Activated CD8-positive, alpha-beta T cell treated with anti-CD3 and anti-CD28 coated beads for 36 hours (primary cell): ENCODE results near the gene CDH6. TPM values are rescaled to one million over a fixed set of nuclear protein-coding genes. Genes with fewer than 3 reads are reported as not detected.

ENCODE experiments used
- ATAC-seq: fragments of 200-7000 bp; cut with Tn5 transposase; one replicate; pipeline ENCODE4 v1.10.0; 2021; ENCODE audit warnings: mild to moderate bottlenecking, moderate library complexity
- CTCF ChIA-PET: fragments of 350-600 bp; sonication (Branson Sonifier 250); formaldehyde crosslinking; loops from one replicate; lab custom pipeline; 2021; ENCODE audit warnings: antibody characterized with exemption; lab: Charles Lee
- POLR2A ChIA-PET: fragments of 350-600 bp; sonication (Branson Sonifier 250); formaldehyde crosslinking; loops from one replicate; lab custom pipeline; 2021; ENCODE audit warnings: antibody characterized with exemption; lab: Charles Lee
- DNase-seq: peaks from one replicate; pipeline ENCODE4 v3.0.0-alpha.2; 2020
- H3K27ac Mint-ChIP-seq: one replicate; pipeline ENCODE4 v1.8.0; 2021; ENCODE audit warnings: mild to moderate bottlenecking, mixed read lengths
- H3K27me3 Mint-ChIP-seq: one replicate; pipeline ENCODE4 v1.8.0; 2021; ENCODE audit warnings: mixed read lengths
- H3K36me3 Mint-ChIP-seq: one replicate; pipeline ENCODE4 v1.8.0; 2021; ENCODE audit warnings: low read depth, mixed read lengths
- H3K4me1 Mint-ChIP-seq: one replicate; pipeline ENCODE4 v1.8.0; 2021; ENCODE audit warnings: low read depth, mixed read lengths
- H3K4me3 Mint-ChIP-seq: one replicate; pipeline ENCODE4 v1.8.0; 2021; ENCODE audit warnings: mild to moderate bottlenecking, moderate library complexity, mixed read lengths
- H3K9me3 Mint-ChIP-seq: one replicate; pipeline ENCODE4 v1.8.0; 2021; ENCODE audit warnings: mixed read lengths
- intact Hi-C: fragments of 100-400 bp; cut with micrococcal nuclease; formaldehyde crosslinking; loops from one replicate; pipeline ENCODE4 v1.10.0; 2022
- total RNA-seq, 2 experiments: library from RNA; stranded (reverse); gene quantifications; one replicate each; pipeline ENCODE4 v1.2.3, GENCODE V29; 2021
- TF ChIP-seq, protein P1 (sequence below): fragments of 200-600 bp; IDR thresholded peaks from one replicate; pipeline ENCODE4 v1.8.0; 2022; ENCODE audit warnings: antibody characterized with exemption, mild to moderate bottlenecking

Gene CDH6
- total RNA-seq, 2 experiments from 2014 or later: not detected

DNA sequence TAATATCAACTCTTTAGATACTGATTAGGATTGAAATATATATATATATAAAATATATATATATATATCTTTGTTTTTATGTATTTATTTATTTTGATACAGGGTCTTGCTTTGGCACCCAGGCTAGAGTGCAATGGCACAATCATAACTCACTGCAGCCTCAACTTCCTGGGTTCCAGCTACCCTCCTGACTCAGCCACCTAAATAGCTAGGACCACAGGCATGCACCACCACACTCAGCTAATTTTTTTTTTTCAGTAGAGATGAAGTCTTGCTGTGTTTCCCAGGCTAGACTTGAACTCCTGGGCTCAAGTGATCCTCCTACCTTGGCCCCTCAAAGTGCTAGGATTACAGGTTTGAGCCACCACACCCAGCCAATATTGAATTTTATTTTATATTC is 20.6 kb upstream of the CDH6 start:
- H3K4me3 Mint-ChIP-seq: no peak overlapping the region
- no peaks in the 10 kb centered on the region for H3K4me1 Mint-ChIP-seq
- H3K27ac Mint-ChIP-seq: no peak overlapping the region
- H3K36me3 Mint-ChIP-seq: no peaks in the 10 kb centered on the region
- intact Hi-C loops: no loop called here
- no peaks in the 10 kb centered on the region for H3K27me3 Mint-ChIP-seq
- ATAC-seq (no peak), DNase-seq (no peak)
- CTCF ChIA-PET: interaction anchor here (1.5 to 2.8 kb wide), 2 partner anchors 13 to 29 kb away, joined by 3 to 11 read pairs; no protein-coding TSS in a partner anchor
- H3K9me3 Mint-ChIP-seq: peaks cover 1% of the 10 kb centered on the region
- POLR2A ChIA-PET: no interaction called here
- TF ChIP-seq, protein P1, sequence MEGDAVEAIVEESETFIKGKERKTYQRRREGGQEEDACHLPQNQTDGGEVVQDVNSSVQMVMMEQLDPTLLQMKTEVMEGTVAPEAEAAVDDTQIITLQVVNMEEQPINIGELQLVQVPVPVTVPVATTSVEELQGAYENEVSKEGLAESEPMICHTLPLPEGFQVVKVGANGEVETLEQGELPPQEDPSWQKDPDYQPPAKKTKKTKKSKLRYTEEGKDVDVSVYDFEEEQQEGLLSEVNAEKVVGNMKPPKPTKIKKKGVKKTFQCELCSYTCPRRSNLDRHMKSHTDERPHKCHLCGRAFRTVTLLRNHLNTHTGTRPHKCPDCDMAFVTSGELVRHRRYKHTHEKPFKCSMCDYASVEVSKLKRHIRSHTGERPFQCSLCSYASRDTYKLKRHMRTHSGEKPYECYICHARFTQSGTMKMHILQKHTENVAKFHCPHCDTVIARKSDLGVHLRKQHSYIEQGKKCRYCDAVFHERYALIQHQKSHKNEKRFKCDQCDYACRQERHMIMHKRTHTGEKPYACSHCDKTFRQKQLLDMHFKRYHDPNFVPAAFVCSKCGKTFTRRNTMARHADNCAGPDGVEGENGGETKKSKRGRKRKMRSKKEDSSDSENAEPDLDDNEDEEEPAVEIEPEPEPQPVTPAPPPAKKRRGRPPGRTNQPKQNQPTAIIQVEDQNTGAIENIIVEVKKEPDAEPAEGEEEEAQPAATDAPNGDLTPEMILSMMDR: no peak

DNA sequence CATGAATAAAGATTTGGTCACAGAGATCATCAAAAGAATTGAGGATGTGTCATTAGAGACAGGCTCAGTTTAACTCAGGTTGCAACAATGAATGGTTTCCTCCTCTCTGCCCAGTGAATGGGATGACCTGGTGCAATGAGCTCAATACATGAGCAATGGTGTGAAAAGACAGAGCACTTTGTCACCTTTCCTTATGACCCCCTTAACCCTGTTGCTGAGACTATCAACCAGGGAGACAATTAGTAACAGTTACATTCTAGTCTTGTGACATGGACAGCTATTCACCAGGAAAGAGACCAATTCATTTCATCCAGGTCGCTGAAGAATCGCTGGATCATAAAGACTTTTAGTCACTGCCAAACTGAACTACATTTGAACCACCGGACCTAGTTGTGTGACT is 19.9 kb upstream of the CDH6 start:
- Mint-ChIP-seq H3K27me3 (no peaks in the 10 kb centered on the region), H3K4me1 (no peaks in the 10 kb centered on the region), H3K36me3 (no peaks in the 10 kb centered on the region), H3K4me3 (no peak overlapping the region), H3K9me3 (no peaks in the 10 kb centered on the region), H3K27ac (no peak overlapping the region)
- DNase-seq (no peak), ATAC-seq (no peak)
- POLR2A ChIA-PET: no interaction called here
- TF ChIP-seq, protein P1: no peak
- intact Hi-C loops: no loop called here
- CTCF ChIA-PET: interaction anchor here (2.8 kb wide), 1 partner anchor 12 kb away, joined by 11 read pairs; no protein-coding TSS in a partner anchor

DNA sequence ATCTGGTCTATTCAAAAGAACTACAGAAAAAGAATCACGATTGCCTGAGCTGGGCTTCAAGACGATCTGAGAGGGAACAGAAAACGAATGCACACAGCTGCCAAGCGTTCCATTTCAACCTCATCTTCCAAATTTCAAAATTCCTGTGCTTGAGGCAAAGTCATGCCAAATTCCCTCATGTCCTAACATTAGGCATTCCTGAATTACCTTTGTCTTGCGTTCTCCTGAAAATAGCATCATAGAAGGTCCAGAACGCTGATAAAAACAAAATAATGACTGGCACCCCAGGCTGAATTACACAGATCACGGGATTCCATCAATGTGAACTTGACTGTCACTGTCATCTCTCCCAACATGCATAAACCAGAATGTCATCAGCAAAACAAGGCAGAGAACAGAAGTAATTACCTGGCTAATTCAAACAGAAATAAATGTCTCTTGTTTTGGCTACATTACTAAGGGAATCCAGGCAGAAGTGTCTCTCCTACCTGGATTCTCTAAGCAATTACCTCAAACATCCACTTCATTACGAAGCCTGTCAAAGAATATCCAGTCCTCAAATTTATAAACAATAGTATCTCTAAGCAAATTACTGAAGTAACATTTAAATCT is 12.0 kb upstream of the CDH6 start:
- Mint-ChIP-seq H3K4me1 (no peaks in the 10 kb centered on the region), H3K36me3 (no peaks in the 10 kb centered on the region), H3K27me3 (no peaks in the 10 kb centered on the region), H3K4me3 (no peak overlapping the region), H3K9me3 (no peaks in the 10 kb centered on the region), H3K27ac (no peak overlapping the region)
- intact Hi-C loops: no loop called here
- TF ChIP-seq, protein P1: no peak
- no peak for DNase-seq
- ChIA-PET CTCF (no interaction called here), POLR2A (no interaction called here)
- no peak for ATAC-seq

DNA sequence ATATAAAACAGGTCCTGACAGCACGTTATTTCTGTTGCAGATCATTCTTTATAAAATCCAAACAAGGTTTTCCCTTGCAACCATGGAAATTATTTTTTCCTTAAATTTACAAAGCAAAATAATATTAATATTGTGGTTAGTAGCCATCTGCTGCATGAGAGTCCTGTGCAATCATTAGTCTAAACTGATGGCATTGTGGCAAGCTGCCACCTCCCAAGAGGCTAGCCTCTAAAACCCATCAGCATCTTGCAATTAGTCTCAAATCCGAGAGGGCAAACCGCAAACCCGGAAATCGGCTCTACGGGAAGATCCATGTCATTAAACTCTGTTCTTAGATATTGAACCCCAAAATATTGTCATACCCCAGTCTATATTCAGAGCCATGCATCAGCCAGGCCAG is 11.3 kb upstream of the CDH6 start:
- Mint-ChIP-seq H3K36me3 (no peaks in the 10 kb centered on the region), H3K4me3 (no peak overlapping the region), H3K27me3 (no peaks in the 10 kb centered on the region), H3K9me3 (no peaks in the 10 kb centered on the region), H3K4me1 (no peaks in the 10 kb centered on the region), H3K27ac (no peak overlapping the region)
- ATAC-seq (no peak), DNase-seq (no peak)
- intact Hi-C loops: no loop called here
- ChIA-PET POLR2A (no interaction called here), CTCF (no interaction called here)
- TF ChIP-seq, protein P1: no peak

DNA sequence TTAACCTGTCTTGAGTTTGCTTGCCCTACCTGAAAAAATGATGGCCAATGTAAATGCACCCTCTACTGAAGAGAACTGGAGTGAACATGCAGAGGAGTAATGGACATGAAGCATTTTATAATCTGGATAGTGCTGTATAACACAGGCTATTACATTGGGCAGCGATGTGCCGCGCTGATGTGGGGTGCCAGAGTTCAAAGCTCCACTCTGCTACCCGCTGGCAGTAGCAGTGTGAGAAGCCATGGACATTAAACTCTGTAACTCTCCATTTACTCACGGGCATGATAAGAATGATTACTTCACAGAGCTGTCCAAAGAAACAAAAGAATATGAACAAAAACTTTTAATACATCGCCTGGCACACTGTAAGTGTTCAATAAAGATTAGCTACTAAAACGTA is 7.5 kb upstream of the CDH6 start:
- Mint-ChIP-seq H3K4me3 (no peak overlapping the region), H3K4me1 (no peaks in the 10 kb centered on the region), H3K27me3 (peaks cover under 1% of the 10 kb centered on the region), H3K27ac (no peak overlapping the region), H3K9me3 (no peaks in the 10 kb centered on the region), H3K36me3 (no peaks in the 10 kb centered on the region)
- CTCF ChIA-PET: interaction anchor here (0.7 to 2.8 kb wide), 9 partner anchors 9 to 85 kb away, joined by 3 to 11 read pairs (median 5); no protein-coding TSS in a partner anchor
- ATAC-seq (no peak), DNase-seq (no peak)
- POLR2A ChIA-PET: no interaction called here
- TF ChIP-seq, protein P1: no peak
- intact Hi-C loops: no loop called here
